Stomach (tissue), 4 donors: ENCODE measurements around the gene LGR5.

Source experiments
- CTCF ChIP-seq, 7 experiments: fragments of 450-650 bp in 4 of 7; fragments of 200-600 bp in 3 of 7; sonication (generic) in 3 of 7; IDR thresholded peaks; one replicate each; pipeline ENCODE4 v1.5.1; 2016 to 2019; ENCODE audit warnings: antibody characterized with exemption in 7 of 7, control low read depth in 2 of 7, mild to moderate bottlenecking in 1 of 7
- EP300 ChIP-seq: sonication (generic); formaldehyde crosslinking; IDR thresholded peaks from one replicate; pipeline ENCODE4 v1.6.1; 2017; ENCODE audit warnings: antibody characterized with exemption
- POLR2A ChIP-seq, 4 donors: fragments of 450-650 bp; IDR thresholded peaks; one replicate each; pipeline ENCODE4 v1.6.1; 2016; ENCODE audit warnings: antibody characterized with exemption in 4 of 4, control low read depth in 2 of 4, mild to moderate bottlenecking in 1 of 4, moderate library complexity in 1 of 4
- POLR2AphosphoS5 ChIP-seq, 3 donors: sonication (generic); formaldehyde crosslinking; IDR thresholded peaks; one replicate each; pipeline ENCODE4 v1.6.1; 2016; ENCODE audit warnings: antibody characterized with exemption in 3 of 3

- TF ChIP-seq CTCF (IDR thresholded peaks at IDR 0.05) (no peak), POLR2A (IDR thresholded peaks at IDR 0.05) (no peak), POLR2AphosphoS5 (IDR thresholded peaks at IDR 0.05) (no peak), EP300 (no peak)
Measured at GRCh38 chr12:71430756-71431155, 8.8 kb upstream of the LGR5 start.
